ENCODE results near the gene LCMT2.
A peak's percentile ranks its signal among the peaks of the same experiment; 100 is the strongest.

The LCMT2 gene, protein sequence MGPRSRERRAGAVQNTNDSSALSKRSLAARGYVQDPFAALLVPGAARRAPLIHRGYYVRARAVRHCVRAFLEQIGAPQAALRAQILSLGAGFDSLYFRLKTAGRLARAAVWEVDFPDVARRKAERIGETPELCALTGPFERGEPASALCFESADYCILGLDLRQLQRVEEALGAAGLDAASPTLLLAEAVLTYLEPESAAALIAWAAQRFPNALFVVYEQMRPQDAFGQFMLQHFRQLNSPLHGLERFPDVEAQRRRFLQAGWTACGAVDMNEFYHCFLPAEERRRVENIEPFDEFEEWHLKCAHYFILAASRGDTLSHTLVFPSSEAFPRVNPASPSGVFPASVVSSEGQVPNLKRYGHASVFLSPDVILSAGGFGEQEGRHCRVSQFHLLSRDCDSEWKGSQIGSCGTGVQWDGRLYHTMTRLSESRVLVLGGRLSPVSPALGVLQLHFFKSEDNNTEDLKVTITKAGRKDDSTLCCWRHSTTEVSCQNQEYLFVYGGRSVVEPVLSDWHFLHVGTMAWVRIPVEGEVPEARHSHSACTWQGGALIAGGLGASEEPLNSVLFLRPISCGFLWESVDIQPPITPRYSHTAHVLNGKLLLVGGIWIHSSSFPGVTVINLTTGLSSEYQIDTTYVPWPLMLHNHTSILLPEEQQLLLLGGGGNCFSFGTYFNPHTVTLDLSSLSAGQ

DNA sequence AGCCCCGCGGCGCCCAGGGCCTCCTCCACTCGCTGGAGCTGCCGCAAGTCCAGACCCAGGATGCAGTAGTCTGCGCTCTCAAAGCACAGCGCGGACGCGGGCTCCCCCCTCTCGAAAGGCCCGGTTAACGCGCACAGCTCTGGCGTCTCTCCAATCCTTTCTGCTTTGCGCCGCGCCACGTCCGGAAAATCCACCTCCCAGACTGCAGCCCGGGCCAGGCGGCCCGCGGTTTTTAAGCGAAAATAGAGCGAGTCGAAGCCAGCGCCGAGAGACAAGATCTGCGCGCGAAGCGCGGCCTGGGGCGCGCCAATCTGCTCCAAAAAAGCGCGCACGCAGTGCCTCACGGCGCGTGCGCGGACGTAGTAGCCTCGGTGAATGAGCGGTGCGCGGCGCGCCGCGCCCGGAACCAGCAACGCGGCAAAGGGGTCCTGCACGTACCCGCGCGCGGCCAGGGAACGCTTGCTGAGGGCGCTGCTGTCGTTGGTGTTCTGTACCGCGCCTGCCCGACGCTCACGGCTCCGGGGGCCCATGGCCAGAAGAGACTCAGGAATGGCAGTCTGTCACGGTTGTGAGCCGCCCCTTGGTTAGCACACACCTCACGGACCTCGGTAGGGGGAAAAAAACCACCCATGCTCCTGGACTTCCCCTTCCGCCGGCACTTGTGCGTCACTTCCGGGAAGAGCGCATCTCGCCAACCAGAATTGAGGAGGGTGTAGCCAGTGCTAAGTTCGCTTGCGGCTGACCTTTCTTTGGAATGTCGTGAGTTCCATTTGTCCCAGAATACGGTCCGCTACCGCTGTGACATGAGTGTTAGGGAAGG is at the start of gene LCMT2:
Gene LCMT2 (minus strand): TSS at position 614 of the 820 bp plus-strand sequence. CDS start 84 bp downstream, at position 530.
- DNase-seq = peak; percentile 86

DNA sequence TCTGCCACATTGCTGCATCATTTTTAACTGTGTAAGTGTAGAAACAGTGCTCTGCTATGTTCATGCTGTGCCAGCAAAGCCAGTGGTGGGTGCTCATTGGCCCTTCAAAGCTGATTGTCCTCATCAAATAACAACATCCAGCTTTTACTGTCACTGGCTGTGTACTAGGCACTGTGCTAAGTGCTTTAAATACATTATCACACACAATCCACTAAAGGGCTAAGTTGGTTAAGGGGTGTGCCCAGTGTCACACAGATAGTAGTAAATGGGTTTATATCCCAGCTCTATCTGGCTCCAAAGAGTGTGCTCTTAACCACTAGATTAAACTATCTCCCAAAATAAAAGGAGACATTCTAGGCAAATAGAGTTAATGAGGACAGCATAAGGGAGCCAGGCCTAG is 48.2 kb upstream of the LCMT2 start:
- no peak for DNase-seq

DNA sequence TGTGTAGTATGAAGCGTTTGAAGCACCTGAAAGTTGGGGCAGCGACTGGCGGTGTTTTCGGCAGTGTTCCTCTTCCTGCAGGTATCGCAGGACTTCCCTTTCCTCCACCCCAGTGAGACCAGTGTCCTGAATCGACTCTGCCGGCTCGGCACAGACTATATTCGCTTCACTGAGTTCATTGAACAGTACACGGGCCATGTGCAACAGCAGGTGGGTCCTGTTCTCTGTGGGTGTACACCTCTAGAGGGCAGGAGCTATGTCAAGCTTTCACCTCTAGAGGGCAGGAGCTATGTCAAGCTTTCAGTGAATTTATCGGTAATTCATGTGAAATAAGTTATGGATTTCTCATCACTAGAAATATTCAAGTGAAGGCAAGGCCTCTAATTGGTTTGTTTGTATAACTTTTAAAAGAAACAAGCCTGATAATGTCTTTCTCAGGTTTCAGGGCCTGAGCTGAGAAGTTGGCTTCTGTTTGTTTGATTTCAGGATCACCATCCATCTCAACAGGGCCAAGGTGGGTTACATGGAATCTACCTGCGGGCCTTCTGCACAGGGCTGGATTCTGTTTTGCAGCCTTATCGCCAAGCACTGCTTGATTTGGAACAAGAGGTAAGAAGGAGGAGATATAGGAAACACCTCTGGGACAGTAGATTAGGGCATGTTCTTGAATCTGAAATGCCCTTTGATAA is 45.8 kb upstream of the LCMT2 start:
- DNase-seq = peak; percentile 33

DNA sequence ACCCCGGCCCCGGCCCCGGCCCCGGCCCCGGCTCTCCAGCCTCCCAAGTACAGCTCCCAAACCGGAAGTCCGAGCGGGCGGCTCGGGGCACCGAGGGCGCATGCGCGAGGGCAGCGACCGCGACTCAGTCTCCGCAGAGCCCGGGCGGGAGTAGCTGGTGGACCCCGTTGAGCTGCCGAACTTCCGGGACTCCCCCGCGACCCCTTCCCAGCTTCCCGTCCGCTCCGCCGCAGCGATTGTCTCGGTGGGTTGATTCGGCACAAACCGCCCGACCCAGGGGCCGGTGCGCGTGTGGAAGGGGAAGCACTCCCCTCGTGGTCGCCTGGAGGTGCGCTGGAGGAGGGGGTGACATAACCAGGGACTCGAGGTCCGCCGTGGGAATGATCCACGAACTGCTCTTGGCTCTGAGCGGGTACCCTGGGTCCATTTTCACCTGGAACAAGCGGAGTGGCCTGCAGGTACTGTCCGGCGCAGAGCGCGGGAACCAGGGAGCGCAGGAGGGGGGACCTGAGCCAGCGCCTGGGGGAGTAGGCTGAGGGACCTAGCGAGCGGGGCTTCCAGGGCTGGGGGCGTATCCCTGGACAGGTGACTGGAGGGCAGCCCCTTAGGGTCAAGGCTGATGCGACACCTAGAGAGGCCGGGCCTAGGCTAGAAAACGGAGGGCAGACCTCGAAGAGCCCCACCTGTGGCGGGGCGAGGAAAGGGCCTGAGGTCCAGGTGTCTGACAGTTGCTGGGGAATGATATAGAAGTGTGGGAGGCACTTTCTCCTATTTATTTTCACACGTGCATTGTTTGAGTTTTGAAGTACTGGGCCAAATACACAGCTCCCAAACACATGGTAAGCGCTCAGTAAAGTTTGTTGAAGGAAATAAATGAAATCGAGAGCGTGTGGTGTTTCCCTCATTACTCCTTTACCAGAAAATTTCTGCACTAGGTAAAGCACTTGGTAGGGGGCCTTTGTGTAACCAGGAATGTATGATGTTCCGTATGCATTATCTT is 40.9 kb upstream of the LCMT2 start, which contains the start of the genes TUBGCP4 and ZSCAN29:
Gene TUBGCP4 (plus strand): TSS at position 127 of the 1,000 bp plus-strand sequence. CDS start 254 bp downstream, at position 381.
Gene ZSCAN29 (minus strand): TSS at position 69 of the 1,000 bp plus-strand sequence. CDS start 1,130 bp downstream, outside the sequence.
- DNase-seq = peak; percentile 79

DNA sequence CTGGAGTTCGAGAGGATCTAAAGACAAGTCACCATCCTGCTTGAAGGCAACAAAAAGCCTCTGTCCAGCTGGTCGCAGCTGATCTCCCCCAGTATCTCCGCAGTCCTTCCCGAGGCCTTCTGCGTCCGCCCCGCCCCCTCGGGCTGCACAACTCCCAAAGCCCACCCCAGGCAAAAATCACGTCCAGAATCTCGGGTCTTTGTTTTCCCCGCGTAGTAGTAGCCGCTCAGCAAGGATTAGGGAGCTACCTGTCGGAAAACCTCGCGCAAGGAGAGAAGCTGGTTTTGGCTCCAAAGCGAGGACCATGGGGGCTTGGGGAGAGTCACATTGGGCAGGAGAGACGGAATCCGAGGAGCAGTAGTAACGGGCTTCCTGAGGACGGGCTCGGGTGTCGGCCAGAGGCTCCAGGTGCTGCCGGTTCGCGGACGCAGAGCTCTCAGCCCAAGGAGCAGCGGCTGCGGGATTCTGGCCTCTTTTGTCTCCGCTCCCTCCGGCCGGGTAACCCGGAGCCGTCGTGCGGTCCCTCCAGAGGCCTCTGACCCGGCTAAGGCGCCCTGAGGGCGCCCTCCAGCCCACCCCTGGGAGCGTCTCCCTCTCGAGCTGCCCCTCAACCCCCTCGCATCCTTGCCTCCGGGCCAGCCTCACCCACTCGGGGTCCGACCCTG is 40.1 kb upstream of the LCMT2 start:
- peak; percentile 42 for DNase-seq

DNA sequence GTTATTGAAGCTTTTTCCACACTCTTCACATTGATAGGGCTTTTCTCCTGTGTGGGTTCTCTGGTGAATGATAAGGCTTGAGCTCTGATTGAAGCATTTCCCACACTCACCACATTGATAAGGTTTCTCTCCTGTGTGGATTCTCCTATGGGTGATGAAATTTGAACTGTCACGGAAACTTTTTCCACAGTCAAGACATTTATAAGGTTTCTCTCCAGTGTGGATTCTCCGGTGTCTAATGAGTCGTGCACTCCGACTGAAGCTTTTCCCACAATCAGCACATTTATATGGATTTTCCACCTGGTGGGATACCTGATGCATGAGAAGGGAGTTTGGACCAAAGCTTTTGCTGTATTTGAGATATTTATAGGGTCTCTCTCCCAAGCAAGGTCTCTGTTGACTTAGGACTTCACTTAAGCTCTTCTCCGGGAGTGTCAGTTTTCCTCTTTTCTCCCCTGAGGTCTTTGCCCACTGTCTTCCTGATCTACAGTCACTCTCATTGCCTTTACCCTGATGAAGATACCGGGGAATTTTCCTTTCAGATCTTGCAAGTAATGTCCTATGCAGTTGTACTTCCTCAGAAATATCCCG is 31.0 kb upstream of the LCMT2 start:
- DNase-seq = no peak

DNA sequence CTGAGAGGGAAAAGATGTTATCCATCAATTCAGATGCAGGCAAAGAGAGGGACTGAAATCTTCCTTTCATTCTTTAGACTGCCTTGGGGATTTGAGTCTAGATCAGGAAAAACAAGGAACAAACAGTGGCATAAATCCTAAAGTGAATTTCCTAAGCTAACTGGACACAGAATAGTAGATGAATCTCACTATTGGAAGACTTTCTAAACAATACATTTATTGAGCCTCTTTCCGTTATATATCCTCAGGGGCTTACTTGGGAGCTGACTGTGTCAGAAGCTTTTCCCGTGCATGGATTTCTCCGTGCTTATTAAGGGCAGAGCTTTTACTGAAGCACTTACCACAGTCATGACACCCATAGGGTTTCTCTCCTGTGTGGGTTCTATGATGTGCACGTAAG is 30.4 kb upstream of the LCMT2 start:
- no peak for DNase-seq

DNA sequence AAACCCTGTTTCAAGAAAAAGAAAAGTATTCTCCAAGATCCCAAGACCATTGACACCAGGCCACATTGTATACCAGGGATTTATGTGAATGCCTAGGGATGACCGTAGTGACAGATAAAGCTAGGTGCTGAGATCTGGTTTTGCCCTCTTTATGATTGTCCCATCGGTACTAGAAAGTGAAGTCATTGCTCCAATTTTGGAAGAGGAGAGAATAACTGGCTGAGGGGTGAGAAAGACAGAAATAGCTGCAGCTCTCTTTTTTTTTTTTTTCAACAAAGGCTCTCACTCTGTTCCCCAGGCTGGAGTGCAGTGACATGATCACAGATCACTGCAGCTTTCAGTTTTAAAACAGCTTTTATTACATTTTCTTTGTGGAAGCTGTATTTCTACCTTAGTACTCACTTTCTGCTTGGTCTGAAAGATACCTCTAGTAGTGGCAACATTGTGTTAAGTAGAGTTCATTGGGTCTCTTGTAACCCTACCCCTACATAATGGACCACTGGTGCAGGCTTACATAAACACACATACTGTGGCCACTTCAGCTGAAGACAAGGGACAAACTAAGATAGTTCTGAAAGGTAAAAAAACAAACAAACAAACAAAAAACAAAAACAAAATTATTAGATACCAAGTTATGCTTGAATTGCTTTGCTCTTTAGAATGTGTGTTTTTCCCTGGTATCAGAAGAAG is 22.5 kb upstream of the LCMT2 start:
- no peak for DNase-seq

DNA sequence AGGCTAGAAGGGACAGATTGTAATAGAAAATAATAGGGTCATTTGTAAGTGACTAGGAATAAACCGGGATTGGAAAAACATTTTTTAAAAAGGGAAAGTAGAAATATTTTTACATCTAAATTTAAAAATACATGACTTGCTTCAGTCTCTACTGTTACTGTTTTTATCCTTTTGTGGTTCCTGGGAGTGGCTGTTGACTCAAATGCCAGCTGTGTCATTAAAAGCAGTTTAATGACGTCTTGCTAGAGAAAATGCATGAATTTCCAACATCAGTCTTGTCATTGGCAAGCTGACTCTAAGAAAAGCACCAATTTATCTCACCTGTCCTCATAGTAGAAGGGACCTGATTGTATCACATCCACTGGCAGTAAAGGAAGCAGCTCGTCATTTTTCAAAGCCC is 16.7 kb upstream of the LCMT2 start:
- DNase-seq = no peak

DNA sequence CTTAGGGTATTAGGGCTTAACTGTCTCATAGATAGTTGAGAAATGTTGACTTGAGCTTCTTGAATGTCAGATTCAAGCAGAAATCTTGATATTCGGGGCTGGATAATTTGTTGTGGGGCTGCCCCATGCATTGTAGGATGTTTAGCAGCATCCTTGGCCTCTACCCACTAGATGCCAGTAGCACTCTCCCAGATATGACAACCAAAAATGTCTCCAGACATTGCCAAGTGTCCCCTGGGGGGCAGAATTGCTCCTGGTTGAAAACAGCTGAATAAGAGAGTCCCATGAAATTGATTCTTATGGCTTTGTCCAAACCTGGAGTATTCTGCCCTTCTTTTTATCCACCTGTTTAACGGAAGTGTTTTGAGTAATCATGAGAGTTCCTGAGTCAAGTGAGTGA is 15.9 kb upstream of the LCMT2 start:
- no peak for DNase-seq

DNA sequence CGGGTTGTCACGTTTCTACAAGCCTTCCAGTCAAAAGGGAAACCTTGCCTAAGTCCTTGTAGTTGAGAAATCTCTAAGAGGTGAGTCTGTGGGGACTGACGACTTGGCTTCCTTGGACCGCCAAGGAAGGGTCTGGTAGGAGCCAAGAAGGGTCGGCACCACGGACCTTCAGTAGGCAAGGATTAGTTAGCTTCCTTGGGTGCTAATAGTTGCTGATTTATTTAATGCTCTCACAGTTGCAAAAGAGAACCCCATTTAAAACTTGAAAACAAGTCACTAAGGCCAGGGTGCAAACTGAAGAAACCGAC is 361 bp upstream of the LCMT2 start:
- no peak for DNase-seq

DNA sequence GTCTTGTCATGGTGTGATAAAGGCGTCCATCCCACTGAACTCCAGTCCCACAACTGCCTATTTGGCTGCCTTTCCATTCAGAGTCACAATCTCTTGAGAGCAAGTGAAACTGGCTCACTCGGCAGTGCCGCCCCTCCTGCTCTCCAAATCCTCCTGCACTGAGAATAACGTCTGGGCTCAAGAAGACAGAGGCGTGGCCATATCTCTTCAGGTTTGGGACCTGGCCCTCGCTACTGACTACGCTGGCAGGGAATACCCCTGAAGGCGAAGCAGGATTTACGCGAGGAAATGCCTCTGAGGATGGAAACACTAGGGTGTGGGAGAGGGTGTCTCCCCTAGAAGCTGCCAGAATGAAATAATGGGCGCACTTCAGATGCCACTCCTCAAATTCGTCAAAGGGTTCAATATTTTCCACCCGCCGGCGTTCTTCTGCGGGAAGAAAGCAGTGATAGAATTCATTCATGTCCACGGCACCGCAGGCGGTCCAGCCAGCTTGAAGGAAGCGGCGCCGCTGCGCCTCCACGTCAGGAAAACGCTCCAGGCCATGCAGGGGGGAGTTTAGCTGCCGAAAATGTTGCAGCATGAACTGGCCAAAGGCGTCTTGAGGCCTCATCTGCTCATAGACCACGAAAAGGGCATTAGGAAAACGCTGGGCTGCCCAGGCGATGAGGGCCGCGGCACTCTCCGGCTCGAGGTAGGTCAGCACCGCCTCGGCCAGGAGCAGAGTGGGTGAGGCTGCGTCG is 985 bp downstream of the LCMT2 start:
- DNase-seq = peak; percentile 67

DNA sequence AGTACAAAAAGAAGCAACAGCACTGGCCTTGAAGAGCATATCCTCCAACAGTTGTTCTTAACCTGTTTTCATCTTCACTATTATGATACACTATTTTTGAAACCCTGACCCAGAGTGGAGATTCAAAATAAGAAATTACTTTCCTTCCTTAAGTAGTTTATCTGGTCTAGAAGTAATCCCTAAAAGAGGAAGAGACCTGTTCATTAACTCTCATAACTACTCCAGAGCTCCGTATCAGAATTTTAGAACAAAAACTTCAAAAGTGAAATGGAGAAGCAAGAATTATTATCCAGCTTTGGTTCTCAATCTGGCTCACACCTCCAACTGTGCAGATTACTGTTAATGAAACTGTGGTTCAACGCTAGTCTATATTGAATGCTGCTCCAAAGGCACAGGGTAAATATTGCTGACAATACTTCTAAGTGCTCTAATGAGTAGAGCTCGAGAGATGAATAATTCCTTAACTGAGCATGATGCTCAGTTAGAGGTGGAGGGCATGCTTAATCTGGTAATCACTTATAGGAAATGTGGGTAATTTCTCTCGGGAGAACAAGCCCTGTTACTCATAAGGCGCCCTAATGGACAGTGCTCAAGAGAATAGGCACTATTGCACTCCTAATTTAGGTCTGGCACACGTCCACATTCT is 5.2 kb downstream of the LCMT2 start:
- peak; percentile 13 for DNase-seq

DNA sequence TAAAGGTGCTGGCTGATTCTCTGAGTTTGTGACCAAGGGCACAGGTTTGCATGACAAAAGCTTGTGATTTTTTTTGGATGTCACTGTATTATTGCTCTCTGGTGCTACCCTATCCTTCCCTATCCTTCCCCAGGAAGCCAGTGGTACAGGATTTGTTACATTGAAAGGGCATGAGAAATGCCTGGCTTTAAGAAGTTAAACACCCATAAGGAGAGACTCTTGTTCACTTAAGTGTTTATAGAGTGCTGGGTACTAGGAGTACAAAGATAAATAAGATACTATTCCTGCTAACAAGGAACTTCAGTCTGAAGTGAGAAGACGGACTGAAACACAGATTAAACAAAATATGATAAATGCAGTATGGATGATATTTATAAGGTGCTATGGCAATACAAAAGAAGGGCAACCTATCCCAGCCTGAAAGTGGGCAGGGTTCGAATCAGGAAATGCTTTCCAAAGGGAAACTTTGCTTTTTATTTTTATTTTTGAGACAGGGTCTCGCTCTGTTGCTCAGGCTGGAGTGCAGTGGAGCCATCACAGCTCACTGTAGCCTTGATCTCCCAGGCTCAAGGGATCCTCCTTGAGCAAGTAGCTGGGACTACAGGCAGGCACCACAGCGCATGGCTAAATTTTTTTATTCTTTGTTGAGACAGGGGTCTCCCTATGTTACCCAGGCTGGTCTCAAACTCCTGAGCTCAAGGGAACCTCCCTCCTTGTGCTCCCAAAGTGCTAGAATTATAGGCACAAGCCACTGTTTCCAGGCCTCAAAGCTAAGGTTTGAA is 11.2 kb downstream of the LCMT2 start:
- no peak for DNase-seq

DNA sequence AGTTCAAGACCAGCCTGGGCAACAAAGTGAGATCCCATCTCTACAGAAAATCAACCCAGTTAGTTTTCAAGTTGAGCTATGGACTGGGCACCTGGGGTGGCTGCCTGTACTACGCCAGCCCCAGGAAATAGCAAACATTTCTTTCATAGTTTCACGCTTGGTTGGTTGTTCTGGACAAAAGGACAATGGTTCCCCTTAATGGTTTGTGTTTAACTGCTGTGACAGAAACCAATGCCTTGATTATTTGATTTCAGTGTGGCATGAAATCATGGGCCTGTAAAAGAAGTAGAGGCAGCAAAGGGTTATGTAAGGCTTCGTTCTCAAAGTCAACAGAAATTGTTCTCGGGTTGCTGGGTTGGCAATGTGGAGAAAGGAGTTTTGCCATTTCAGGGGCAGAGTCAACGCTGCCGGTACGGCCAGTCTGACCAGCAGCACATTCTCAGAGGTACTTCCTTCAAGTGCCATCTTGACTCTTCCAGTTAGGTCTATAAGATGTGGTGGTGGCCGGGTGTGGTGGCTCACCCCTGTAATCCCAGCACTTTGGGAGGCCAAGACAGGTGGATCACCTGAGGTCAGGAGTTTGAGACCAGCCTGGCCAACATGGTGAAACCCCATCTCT is 12.7 kb downstream of the LCMT2 start:
- peak; percentile 61 for DNase-seq

DNA sequence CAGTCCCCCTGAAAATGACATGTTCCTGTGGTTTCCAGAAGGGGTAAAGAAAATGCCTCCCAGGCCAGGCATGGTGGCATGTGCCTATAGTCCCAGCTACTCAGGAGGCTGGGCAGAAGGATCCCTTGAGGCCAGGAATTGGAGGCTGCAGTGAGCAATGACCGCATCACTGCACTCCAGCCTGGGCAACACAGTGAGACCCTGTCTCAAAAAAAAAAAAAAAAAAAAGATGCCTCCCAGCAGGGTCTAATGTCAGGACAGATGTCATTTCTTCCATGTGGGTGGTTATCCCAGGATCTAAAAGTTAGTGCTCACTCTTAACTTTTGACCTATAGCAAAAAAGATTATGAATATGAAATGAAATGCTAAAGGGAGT is 13.4 kb downstream of the LCMT2 start:
- DNase-seq = no peak
